Lung microvascular endothelial cell (primary cell): ENCODE results near the gene SMIM21. TPM values are rescaled to one million over a fixed set of nuclear protein-coding genes. Genes with fewer than 3 reads are reported as not detected.

ENCODE experiments used
- DNase-seq, 2 donors: peaks; one replicate each; pipeline versions ENCODE4 v3.0.0 to v3.0.0-alpha.2; 2010; ENCODE audit warnings: low read depth in 2 of 2
- total RNA-seq: library from RNA; depleted of rRNA; stranded (reverse); fragments of >200 nt; gene quantifications from 2 replicates; pipeline ENCODE4 v1.2.1, GENCODE V29; 2014

Gene SMIM21
- total RNA-seq, 1 donor from 2014 or later = not detected

GRCh38 chr18:75377258-75377657 is 50.2 kb downstream of the SMIM21 start:
- no peak for DNase-seq

- DNase-seq = no peak
Observed at GRCh38 chr18:75376004-75376403, 51.5 kb downstream of the SMIM21 start.

- no peak for DNase-seq
Observed at GRCh38 chr18:75375341-75375740, 52.2 kb downstream of the SMIM21 start.

GRCh38 chr18:75374466-75374865 is 53.0 kb downstream of the SMIM21 start:
- DNase-seq = no peak

GRCh38 chr18:75369026-75369721 is 58.3 kb downstream of the SMIM21 start:
- no peak for DNase-seq

- no peak for DNase-seq
Observed at GRCh38 chr18:75365837-75366236, 61.7 kb downstream of the SMIM21 start.

- DNase-seq = no peak
Observed at GRCh38 chr18:75365254-75365629, 62.3 kb downstream of the SMIM21 start.

- no peak for DNase-seq
Observed at GRCh38 chr18:75364512-75365253, 62.8 kb downstream of the SMIM21 start.

GRCh38 chr18:75363446-75364225 is 63.9 kb downstream of the SMIM21 start:
- no peak for DNase-seq

GRCh38 chr18:75362435-75362834 is 65.1 kb downstream of the SMIM21 start:
- DNase-seq = no peak

GRCh38 chr18:75360941-75361340 is 66.6 kb downstream of the SMIM21 start:
- DNase-seq = no peak

- DNase-seq = no peak
Observed at GRCh38 chr18:75360215-75360614, 67.3 kb downstream of the SMIM21 start.

Other genes starting within 250 kb of the SMIM21 start
- 5.9 and 10.3 TPM in 2 replicates for gene PTGR3, start 218.6 kb downstream of the SMIM21 start, total RNA-seq
- gene TSHZ1, start 216.9 kb downstream of the SMIM21 start, total RNA-seq = 6.5 and 12.5 TPM in 2 replicates